DND-41 (cell line): ENCODE results near the gene FAM107B.

Experiments used
- ATAC-seq: fragments of 200-7000 bp; cut with Tn5 transposase; 3 replicates; pipeline ENCODE4 v1.9.1; 2021; ENCODE audit warnings: low read depth; ENCODE audit not compliant: insufficient read depth
- DNase-seq: peaks from one replicate; pipeline ENCODE4 v3.0.0-alpha.2; 2020
- H2AFZ ChIP-seq: 2 replicates; pipeline ENCODE4 v1.6.0; 2012; ENCODE audit warnings: low read depth, low read length
- H3K27ac ChIP-seq: 2 replicates; pipeline ENCODE4 v1.5.1; 2012; ENCODE audit warnings: low read length, inconsistent platforms
- H3K27me3 ChIP-seq: fragments of 200-600 bp; sonication (generic); 2 replicates; pipeline ENCODE4 v1.6.0; 2012; ENCODE audit warnings: low read length, mild to moderate bottlenecking, inconsistent platforms; ENCODE audit not compliant: insufficient read depth, poor library complexity
- H3K36me3 ChIP-seq: 2 replicates; pipeline ENCODE4 v1.5.1; 2012; ENCODE audit warnings: low read length, inconsistent platforms; ENCODE audit not compliant: insufficient read depth
- H3K4me1 ChIP-seq: 2 replicates; pipeline ENCODE4 v1.5.1; 2012; ENCODE audit warnings: mild to moderate bottlenecking, low read length; ENCODE audit not compliant: insufficient read depth
- H3K4me2 ChIP-seq: 2 replicates; pipeline ENCODE4 v1.6.0; 2012; ENCODE audit warnings: mild to moderate bottlenecking, moderate library complexity, low read length, inconsistent platforms; ENCODE audit not compliant: insufficient read depth
- H3K4me3 ChIP-seq, 2 experiments: fragments of 200-600 bp in 1 of 2; shearing (Covaris generic) in 1 of 2; 2 replicates each; pipeline ENCODE4 v1.5.1; 2012 to 2016; ENCODE audit warnings: inconsistent platforms in 2 of 2, low read length in 2 of 2, mild to moderate bottlenecking in 2 of 2, low read depth in 1 of 2, moderate library complexity in 1 of 2
- H3K79me2 ChIP-seq: 2 replicates; pipeline ENCODE4 v1.6.0; 2012; ENCODE audit warnings: low read length, inconsistent platforms; ENCODE audit not compliant: insufficient read depth
- H3K9ac ChIP-seq: 2 replicates; pipeline ENCODE4 v1.6.0; 2012; ENCODE audit warnings: low read depth, mild to moderate bottlenecking, inconsistent platforms, low read length, moderate library complexity
- H3K9me3 ChIP-seq: 2 replicates; pipeline ENCODE4 v1.5.1; 2012; ENCODE audit warnings: low read length, moderate library complexity, mild to moderate bottlenecking, inconsistent platforms; ENCODE audit not compliant: insufficient read depth, severe bottlenecking
- H4K20me1 ChIP-seq: 2 replicates; pipeline ENCODE4 v1.6.0; 2012; ENCODE audit warnings: low read length; ENCODE audit not compliant: insufficient read depth
- EZH2 ChIP-seq: IDR thresholded peaks from 3 replicates; pipeline ENCODE4 v1.6.1; 2012; ENCODE audit warnings: borderline replicate concordance, low read depth, mild to moderate bottlenecking, moderate library complexity, low read length, inconsistent platforms; ENCODE audit not compliant: severe bottlenecking
- TF ChIP-seq, protein P1 (sequence below): IDR thresholded peaks from 2 replicates; pipeline ENCODE4 v1.5.1; 2012; ENCODE audit warnings: borderline replicate concordance, low read length, moderate library complexity, mild to moderate bottlenecking; ENCODE audit not compliant: poor library complexity, severe bottlenecking; ENCODE audit errors: extremely low read depth

Gene FAM107B

GRCh38 chr10:14696821-14697220 lies 77.9 kb downstream of the FAM107B start:
- H3K4me2 ChIP-seq, result no peak overlapping the region
- H3K36me3 ChIP-seq, result no peaks in the 10 kb centered on the region
- H3K27ac ChIP-seq, result no peak overlapping the region
- H3K79me2 ChIP-seq, result no peaks in the 10 kb centered on the region
- ATAC-seq (no peak), DNase-seq (no peak)
- no peaks in the 10 kb centered on the region for H3K27me3 ChIP-seq
- no peaks in the 10 kb centered on the region for H3K9me3 ChIP-seq
- no peak overlapping the region for H2AFZ ChIP-seq
- H3K4me1 ChIP-seq, result no peaks in the 10 kb centered on the region
- no peak overlapping the region for H3K9ac ChIP-seq
- no peak overlapping the region for H3K4me3 ChIP-seq
- H4K20me1 ChIP-seq, result no peaks in the 10 kb centered on the region
- no peak for TF ChIP-seq EZH2
- TF ChIP-seq, protein P1, sequence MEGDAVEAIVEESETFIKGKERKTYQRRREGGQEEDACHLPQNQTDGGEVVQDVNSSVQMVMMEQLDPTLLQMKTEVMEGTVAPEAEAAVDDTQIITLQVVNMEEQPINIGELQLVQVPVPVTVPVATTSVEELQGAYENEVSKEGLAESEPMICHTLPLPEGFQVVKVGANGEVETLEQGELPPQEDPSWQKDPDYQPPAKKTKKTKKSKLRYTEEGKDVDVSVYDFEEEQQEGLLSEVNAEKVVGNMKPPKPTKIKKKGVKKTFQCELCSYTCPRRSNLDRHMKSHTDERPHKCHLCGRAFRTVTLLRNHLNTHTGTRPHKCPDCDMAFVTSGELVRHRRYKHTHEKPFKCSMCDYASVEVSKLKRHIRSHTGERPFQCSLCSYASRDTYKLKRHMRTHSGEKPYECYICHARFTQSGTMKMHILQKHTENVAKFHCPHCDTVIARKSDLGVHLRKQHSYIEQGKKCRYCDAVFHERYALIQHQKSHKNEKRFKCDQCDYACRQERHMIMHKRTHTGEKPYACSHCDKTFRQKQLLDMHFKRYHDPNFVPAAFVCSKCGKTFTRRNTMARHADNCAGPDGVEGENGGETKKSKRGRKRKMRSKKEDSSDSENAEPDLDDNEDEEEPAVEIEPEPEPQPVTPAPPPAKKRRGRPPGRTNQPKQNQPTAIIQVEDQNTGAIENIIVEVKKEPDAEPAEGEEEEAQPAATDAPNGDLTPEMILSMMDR, result no peak

DNA sequence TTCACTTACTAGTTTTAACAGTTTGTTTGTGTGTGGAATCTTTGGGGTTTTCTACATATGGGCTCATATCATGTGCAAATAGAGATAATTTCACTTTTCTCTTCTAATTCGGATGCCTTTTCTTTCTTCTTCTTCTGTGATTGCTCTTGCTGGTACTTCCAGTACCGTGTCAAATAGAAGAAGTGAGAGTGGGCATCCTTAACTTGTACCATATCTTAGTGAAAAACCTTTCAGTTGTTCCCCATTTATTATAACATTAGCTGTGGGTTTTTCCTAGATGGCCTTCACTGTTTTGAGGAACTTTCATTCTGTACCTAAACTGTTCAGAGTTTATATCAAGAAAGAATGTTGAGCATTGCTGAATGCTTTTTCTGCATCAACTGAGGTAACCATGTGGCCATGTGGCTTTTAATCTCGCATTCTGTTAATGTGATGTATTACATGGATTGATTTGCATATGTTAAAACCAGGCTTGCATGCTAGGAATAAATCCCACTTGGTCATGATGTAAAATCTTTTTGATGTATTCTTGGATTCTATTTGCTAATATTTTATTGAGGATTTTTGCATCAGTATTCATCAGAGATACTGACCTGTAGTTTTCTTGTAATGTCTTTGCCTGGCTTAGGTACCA lies 78.7 kb downstream of the FAM107B start:
- ATAC-seq (no peak), DNase-seq (no peak)
- Histone ChIP-seq H4K20me1 (no peaks in the 10 kb centered on the region), H3K4me1 (no peaks in the 10 kb centered on the region), H3K27ac (no peak overlapping the region), H3K4me2 (no peak overlapping the region), H3K27me3 (no peaks in the 10 kb centered on the region), H3K36me3 (no peaks in the 10 kb centered on the region), H3K9ac (no peak overlapping the region), H3K4me3 (no peak overlapping the region), H2AFZ (no peak overlapping the region), H3K9me3 (no peaks in the 10 kb centered on the region), H3K79me2 (no peaks in the 10 kb centered on the region)
- no peak for TF ChIP-seq EZH2
- TF ChIP-seq, protein P1, result no peak

DNA sequence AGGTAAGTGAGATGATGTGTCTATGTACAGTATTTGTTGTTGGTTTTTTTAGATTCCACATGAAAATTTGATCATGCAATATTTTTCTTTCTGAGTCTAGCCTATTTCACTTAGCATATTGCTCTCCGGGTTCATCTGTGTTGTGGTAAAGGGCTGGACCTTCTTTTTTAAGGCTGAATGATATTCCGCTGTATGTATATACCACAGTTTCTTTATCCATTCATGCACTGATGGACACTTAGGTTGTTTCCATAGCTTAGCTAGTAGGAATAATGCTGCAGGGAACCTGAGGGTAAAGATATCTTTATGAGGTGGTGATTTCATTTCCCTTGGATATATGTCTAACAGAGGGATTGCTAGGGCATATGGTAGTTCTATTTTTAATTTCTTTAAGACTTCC lies 80.8 kb downstream of the FAM107B start:
- no peaks in the 10 kb centered on the region for H4K20me1 ChIP-seq
- H3K4me1 ChIP-seq, result no peaks in the 10 kb centered on the region
- DNase-seq, result no peak
- no peaks in the 10 kb centered on the region for H3K9me3 ChIP-seq
- no peak for ATAC-seq
- no peaks in the 10 kb centered on the region for H3K27me3 ChIP-seq
- TF ChIP-seq, protein P1, result no peak
- TF ChIP-seq EZH2, result no peak
- H3K79me2 ChIP-seq, result no peaks in the 10 kb centered on the region
- no peaks in the 10 kb centered on the region for H3K36me3 ChIP-seq
- H3K4me2 ChIP-seq, result no peak overlapping the region
- H3K4me3 ChIP-seq, result no peak overlapping the region
- no peak overlapping the region for H3K27ac ChIP-seq
- H2AFZ ChIP-seq, result no peak overlapping the region
- H3K9ac ChIP-seq, result no peak overlapping the region
